Limb (tissue), 2 donors: ENCODE data around the gene SLC26A1.
"Not testable (repeated sequence)": the region's sequence is repeated elsewhere in the genome, so short reads cannot be mapped to it uniquely, and the experiment has no call there.

Experiments
- DNase-seq, 2 donors: peaks; one replicate each; pipeline ENCODE4 v3.0.0-alpha.2; 2016; ENCODE audit errors: extremely low spot score in 2 of 2

Gene SLC26A1

GRCh38 chr4:955931-956381, 37.2 kb downstream of the SLC26A1 start:
- peak in 1 of 2 donors; percentile 28 for DNase-seq

- no peak for DNase-seq
These were observed 37.9 kb downstream of the SLC26A1 start for GRCh38 chr4:955161-955921.

DNA sequence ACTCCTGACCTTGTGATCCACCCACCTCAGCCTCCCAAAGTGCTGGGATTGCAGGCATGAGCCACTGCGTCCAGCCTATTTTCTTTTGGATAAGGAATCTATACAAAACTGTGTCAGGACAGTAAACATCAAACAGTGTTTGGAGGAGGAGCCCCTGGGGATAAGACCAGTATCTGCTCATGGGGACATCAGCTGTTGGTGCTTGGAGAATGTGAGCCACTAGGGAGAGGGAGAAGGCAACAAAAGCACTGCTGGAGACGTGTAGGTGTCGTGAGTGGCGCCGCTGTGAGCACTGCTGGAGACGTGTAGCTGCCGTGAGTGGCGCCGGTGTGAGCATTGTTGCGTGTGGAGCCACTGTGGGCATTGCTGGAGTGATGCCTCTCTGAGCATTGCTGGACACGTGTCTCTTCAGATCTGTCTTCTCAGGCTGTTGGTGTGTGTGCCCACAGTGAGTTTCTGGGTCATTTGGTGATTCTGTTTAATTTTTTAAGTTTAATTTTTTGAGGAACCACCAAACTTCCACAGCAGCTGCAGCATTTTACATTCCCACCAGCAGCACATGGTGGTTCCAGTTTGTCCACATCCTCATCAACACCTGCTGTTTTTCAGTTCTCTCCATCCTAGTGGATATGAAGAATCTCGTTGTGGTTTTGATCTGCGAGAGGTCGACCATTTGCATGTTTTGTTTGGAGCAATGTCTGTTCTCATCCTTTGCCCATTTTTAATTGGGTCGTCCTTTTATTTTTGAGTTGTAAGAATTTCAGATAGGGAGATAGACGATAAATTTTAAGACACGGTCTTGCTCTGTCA, 38.8 kb downstream of the SLC26A1 start:
- DNase-seq: no peak

DNA sequence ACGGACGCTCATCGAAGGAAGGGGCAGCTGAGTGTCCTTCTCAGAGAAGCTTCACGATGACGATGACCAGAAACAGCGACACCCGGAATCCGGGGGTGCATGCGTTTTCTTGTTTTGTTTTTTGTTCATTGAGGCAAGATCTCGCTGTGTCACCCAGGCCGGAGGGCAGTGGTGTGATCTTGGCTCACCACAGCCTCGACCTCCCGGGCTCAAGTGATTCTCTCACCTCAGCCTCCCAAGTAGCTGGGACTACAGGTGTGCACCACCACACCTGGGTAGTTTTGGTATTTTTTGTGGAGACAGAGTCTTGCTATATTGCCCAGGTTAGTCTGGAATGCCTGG, 39.7 kb downstream of the SLC26A1 start:
- DNase-seq: no peak

DNA sequence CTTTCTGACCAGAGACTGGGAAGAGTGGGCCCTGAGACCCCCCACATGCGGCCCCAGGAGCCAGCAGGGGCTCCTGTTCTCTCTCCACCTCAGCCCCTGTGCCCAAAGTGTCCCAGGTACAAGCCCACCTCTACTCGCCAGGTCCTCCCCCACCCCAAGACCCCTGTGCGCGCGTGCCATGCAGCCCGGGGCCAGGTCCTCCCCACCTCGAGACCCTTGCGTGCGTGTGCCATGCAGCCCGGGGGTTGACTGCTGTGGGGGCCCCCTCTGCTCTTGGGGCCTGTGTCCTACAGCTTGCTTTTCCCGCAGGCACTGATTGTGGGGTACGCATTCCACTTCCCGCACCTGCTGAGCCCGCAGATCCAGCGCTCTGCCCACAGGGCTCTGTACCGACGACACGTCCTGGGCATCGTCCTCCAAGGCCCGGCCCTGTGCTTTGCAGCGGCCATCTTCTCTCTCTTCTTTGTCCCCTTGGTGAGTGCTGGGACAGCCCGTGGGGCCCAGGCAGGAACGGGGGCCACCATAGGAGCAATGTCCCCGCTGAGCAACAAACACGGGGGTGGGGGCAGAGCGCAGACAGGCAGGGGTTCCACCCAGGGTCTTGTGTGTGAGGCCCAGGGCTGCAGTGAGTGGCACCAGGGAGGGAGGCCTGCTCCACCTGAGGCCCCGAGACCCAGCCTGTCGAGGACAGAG, 40.2 kb downstream of the SLC26A1 start:
- DNase-seq: no peak

GRCh38 chr4:951594-952468, 41.4 kb downstream of the SLC26A1 start:
- no peak for DNase-seq

- DNase-seq: no peak
These were observed 42.0 kb downstream of the SLC26A1 start for GRCh38 chr4:951186-951585.

- no peak for DNase-seq
These were observed 42.8 kb downstream of the SLC26A1 start for GRCh38 chr4:950136-951020.

DNA sequence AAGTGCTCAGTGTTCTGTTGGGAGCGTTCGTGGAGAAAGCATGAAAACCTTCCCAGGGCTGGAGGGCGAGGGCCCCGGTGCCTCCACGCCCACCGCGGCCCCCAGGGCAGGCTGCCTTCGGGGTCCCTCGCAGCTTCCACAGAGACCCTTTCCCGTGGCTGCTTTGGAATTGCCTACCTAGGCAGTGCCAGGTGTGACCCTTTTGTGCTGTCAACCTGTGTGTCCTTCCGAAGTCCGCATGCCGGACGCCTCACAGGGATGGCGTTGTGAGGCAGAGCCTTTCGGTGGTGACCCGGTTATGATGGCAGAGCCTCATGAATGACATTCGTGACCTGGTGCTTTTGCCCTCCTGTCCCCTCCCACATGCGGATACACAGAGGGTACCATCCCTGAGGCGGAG, 43.5 kb downstream of the SLC26A1 start:
- no peak for DNase-seq

GRCh38 chr4:948936-949300, 44.3 kb downstream of the SLC26A1 start:
- no peak for DNase-seq

- DNase-seq: no peak
These were observed 44.9 kb downstream of the SLC26A1 start for GRCh38 chr4:948101-948935.

DNA sequence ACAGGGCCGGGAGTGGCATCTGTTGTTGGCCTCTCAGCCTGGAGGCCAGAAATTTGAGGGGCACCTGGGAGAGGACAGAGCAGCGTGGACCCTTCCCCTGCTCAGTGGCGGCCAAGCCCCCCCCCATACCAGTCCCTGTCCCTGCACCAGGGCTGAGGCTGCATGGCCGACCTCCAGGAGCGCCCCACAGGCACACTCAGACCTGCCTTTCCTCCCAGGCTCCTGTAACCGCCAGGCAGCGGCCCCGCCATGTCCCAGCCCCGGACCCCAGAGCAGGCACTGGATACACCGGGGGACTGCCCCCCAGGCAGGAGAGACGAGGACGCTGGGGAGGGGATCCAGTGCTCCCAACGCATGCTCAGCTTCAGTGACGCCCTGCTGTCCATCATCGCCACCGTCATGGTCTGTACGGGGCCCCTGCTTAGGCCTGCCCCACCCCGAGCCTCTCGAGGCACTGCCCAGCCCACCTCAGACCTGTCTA, 45.7 kb downstream of the SLC26A1 start:
- no peak for DNase-seq

DNA sequence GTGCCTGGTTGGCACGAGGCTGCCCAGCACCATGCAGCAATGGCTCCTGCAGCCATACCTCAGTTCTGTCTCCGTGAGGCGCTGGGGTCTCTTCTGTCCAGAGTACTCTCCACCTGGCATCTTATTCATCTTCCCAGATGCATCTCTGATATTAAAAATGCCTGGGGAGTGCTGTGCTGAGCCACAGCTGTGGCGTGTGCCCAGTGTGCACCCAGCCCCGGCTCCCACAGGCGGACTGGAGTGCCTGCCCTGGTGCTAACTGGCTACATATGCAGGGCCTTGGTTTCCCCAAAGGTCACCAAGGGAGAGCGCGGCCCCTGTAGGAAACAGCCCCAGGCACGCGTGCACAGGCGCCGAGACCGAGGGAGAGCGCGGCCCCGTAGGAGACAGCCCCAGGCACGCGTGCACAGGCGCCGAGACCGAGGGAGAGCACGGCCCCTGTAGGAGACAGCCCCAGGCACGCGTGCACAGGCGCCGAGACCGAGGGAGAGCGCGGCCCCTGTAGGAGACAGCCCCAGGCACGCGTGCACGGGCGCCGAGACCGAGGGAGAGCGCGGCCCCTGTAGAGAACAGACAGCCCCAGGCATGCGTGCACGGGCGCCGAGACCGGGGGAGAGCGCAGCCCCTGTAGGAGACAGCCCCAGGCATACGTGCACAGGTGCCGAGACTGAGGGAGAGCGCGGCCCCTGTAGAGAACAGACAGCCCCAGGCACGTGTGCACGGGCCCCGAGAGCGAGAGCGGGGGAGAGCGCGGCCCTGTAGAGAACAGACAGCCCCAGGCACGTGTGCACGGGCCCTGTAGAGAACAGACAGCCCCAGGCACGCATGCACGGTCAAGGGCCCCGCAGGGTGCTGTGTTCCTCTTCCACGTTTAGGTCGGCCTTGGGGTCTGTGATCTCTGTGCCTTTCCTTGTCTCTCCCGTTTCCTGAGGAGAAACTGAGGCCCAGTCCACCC, 46.4 kb downstream of the SLC26A1 start:
- DNase-seq: no peak

DNA sequence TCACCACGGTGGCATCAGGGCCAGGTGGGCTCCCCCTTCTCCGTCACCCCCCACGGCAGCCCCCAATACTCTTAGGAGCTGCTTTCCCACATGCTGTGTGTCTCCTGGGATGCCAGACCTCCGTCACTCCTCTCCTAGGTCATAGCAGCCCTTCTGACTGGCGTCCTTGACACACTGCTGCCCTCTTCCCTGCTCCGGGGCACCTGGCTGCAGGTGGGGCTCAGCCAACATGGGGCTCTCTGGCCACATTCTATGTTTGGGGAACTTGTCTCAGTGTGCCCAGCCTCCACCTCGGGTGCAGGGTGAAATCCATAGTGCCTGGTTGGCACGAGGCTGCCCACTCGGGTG, 47.1 kb downstream of the SLC26A1 start:
- DNase-seq: no peak

GRCh38 chr4:945274-946102, 47.7 kb downstream of the SLC26A1 start:
- DNase-seq: no peak

- DNase-seq: not testable (repeated sequence)
These were observed 53.7 kb downstream of the SLC26A1 start for GRCh38 chr4:939508-939907.
